Colon (tissue), 2 donors: ENCODE data around the gene ITGAL.
A peak's percentile ranks its signal among the peaks of the same experiment; 100 is the strongest.

Experiments used
- FAIRE-seq: peaks from 2 replicates; lab custom pipeline; 2012; peaks lifted over from hg19 to GRCh38; lab: Jason Lieb, UNC
- donor health status: control.
- donor health status: control.

The ITGAL gene

DNA sequence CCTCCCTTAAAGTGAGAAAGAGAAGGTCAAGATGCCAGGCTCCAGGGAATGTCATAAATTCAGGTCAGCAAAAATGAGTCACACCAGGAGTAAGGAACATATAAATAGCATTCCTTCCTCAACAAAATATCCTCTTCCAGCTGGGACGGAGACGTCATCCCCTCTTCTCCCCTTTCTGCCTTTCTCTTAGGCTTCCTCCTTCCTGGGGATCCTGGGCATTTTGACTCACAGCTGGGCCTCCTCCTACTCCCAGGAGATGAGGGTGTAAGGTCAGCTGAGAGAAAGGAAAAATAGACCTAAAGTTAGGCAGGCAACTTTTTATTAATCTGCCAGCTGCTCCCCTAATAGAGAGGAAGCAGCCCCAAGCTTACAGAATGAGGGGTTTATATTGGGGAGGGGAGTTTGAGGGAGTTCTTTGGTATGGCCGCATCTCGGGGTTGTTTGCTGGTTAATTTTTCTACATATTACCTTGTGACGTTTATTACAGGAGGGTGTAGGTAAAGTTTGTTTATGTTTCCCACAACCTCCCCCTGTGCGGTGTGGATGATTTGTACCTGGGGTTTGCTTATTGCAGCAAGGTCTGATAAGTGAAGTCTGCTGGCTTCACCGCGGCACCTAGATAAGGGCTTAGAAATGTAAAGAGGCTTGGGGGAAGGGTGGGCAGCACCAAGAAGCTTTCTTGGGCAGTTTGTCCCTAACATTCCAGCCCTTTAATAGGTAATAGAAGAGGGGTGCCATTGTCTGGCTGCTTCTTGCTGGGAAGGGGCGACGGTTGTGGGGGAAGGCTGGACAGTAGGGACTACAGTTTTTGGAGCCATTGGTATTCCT, 69.2 kb downstream of the ITGAL start:
- FAIRE-seq: no peak

- no peak for FAIRE-seq
These were observed 70.5 kb downstream of the ITGAL start for GRCh38 chr16:30543067-30543466.

GRCh38 chr16:30546115-30546514, 73.6 kb downstream of the ITGAL start:
- FAIRE-seq: no peak

DNA sequence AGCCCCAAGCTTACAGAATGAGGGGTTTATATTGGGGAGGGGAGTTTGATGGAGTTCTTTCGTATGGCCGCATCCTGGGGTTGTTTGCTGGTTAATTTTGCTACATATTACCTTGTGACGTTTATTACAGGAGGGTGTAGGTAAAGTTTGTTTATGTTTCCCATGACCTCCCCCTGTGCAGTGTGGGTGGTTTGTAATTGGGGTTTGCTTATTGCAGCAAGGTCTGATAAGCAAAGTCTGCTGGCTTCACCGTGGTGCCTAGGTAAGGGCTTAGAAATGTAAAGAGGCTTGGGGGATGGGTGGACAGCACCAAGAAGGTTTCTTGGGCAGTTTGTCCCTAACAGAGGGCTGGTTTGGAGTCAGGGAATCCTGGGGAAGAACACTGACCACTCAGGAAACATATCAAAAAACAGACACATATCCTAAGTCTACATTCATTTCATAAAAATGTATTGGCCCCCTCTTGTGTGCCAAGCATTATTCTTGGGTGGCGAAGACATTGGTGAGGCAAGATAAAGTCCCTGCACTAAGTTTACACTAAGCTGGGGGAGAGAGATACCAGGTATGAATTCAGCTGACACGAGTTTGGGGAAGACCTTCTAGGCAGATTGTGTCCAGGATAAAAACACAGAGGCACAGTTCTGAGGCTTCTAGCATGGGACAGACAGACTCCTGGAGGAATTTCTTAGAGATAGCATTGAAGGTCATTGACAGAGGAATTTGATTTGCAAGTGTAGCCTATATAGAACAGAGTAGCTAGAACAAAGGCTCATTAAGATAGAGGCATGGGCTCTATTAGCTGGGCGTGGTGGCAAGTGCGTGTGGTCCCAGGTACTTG, 76.1 kb downstream of the ITGAL start:
- no peak for FAIRE-seq

- no peak for FAIRE-seq
These were observed 79.2 kb downstream of the ITGAL start for GRCh38 chr16:30551781-30552180.

- FAIRE-seq: no peak
These were observed 80.4 kb downstream of the ITGAL start for GRCh38 chr16:30552956-30553355.

GRCh38 chr16:30553393-30553899, 80.9 kb downstream of the ITGAL start:
- no peak for FAIRE-seq

DNA sequence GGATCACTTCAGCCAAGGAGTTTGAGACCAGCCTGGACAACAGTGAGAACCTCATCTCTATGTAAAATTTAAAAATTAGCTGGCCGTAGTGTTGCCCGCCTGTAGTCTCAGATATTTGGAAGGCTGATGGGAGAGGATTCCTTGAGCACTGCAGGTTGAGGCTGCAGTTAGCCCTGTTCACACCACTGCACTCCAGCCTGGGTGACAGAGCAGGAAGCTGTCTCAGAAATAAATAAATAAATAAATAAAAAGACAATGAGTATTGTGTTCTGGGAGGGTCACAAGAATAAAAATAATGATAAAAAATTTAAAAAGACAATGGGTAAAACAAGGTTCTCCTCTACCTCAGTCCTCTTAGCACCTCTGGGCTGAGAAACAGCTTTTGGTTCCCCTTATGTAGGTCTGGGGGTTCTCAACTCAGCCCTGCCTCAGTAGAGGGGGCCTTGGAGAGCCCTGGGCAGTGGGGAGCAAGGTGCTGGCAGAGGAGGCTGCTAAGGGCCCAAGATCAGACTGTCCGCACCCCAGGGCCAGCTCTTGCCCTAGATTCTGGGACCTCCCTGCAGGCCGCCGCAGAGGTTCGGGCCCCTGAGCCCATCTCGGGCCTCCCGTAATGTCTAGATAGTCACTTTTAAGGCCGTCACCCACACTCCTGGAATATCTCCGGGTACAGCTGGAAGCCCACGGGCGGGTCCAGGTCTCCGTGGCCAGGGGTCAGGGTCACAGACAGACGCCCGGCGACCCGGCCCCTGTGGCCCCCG, 82.2 kb downstream of the ITGAL start:
- no peak for FAIRE-seq

DNA sequence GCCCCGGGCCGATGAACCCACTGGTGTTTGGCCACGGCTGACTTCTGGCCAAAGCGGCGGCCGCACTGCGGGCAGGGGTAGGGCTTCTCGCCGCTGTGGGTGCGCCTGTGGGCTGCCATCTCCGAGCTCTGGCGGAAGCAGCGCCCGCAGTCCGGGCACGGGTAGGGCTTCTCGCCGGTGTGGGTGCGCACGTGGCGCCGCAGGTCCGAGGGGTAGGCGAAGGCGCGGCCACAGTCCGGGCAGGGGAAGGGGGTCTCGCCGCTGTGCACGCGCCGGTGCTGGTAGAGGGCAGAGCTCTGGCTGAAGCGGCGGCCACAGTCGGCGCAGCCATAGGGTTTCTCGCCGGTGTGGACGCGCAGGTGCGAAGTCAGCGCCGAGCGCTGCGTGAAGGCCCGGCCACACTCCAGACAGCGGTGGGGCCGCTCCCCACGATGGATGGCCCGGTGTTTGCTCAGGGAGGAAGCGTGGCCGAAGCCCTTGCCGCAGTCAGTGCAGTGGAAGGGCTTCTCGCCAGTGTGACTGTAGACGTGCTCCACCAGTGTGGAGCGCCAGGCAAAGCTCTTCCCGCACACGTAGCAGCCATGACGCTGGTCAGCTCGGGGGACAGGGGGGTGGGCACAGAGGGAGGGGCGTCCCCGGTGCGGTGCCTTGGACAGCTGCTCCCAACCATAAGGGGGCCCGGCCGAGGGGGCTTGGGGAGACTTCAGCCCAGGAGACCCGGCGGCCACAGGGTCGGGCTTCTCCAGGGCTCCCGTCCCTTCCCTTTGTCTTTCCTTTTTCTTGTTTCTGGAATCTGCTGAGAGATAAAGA, 83.0 kb downstream of the ITGAL start:
- FAIRE-seq: no peak

GRCh38 chr16:30556125-30556473, 83.6 kb downstream of the ITGAL start:
- no peak for FAIRE-seq

DNA sequence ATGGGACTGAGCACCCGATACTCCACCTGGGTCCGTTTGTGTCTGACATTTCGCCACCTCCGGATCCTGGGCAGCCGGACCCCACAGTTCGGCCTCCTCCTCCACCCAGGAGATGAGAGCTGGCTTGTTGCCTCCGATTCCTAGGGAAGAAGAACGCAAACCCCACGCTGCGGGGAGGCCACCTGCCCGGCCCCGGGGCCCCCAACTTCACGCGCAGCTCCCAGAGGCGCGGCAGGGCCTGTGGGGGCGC, 85.1 kb downstream of the ITGAL start:
- no peak for FAIRE-seq

- peak; percentile 84 for FAIRE-seq
These were observed 85.6 kb downstream of the ITGAL start, which contains the start of gene ZNF764 for GRCh38 chr16:30557957-30558788. ZNF764 (minus strand) TSS chr16:30558374; CDS start chr16:30558182, 192 bp downstream.

GRCh38 chr16:30558789-30559377, 86.3 kb downstream of the ITGAL start:
- FAIRE-seq: no peak

DNA sequence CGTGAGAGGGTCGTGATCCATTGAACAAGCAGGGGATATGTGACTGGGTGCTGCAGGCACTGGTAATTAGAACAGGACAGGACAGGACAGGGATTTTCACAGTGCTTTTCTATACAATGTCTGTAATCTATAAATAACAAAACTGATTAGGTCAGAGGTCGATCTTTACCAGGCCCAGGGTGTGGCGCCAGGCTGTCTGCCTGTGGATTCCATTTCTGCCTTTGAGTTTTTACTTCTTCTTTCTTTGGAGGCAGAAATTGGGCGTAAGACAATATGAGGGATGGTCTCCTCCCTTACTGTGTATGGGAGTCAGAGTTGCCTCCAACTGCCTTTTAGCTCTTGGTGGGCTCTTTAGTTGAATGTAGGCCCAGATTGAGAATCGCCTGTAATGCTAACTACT, 87.1 kb downstream of the ITGAL start:
- FAIRE-seq: no peak

GRCh38 chr16:30561089-30561816, 88.7 kb downstream of the ITGAL start:
- no peak for FAIRE-seq

DNA sequence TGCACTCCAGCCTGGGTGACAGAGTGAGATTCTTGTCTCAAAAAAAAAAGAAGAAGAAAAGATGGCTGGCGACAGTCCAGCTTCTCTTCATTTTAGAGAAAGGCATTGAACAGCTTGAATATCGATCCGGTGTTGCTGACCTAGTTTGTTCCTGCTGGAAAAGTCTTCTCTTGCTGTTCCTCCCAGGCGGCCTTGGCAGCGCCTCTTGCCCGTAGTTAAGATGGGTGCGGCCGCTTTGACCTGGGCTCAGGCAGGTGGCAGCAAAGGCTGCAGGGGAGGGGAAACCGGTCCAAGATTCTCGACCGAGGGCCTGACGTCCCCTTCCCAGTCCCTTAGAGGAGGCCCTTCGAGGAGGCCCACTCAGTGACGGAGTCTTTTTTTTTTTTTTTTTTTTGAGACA, 89.5 kb downstream of the ITGAL start:
- FAIRE-seq: no peak

- FAIRE-seq: no peak
These were observed 93.0 kb downstream of the ITGAL start for GRCh38 chr16:30565526-30565925.

- FAIRE-seq: no peak
These were observed 93.4 kb downstream of the ITGAL start for GRCh38 chr16:30565984-30566383.

- no peak for FAIRE-seq
These were observed 94.0 kb downstream of the ITGAL start for GRCh38 chr16:30566531-30566930.
